Measurements from ENCODE around the gene GSTA5. TPM values are rescaled to one million over a fixed set of nuclear protein-coding genes. Genes with fewer than 3 reads are reported as not detected.

The GSTA5 gene
- total and polyA plus RNA-seq, 2 of the 8 experiments (the other 6 are each of a cell fraction or from before 2014, with no cell fraction given) = not detected

GRCh38 chr6:52829046-52829817 is 11.4 kb downstream of the GSTA5 start:
- Histone ChIP-seq H2BK15ac (ENCODE audit: low read length) (no peak overlapping the region), H3K4me1 (replicated peaks in 1 of 4; ENCODE audit: control insufficient read depth in 3 of 4, insufficient read depth in 4 of 4, low read length in 3 of 4) (no peaks in the 10 kb centered on the region), H2BK120ac (replicated peaks; ENCODE audit: low read depth, low read length) (no peak overlapping the region), H2BK5ac (ENCODE audit: low read depth, low read length) (no peak overlapping the region), H4K20me1 (replicated peaks in 1 of 2; ENCODE audit: control insufficient read depth in 1 of 2, insufficient read depth in 2 of 2, low read length in 2 of 2) (no peaks in the 10 kb centered on the region), H4K91ac (replicated peaks; ENCODE audit: insufficient read length, low read length) (no peak overlapping the region), H3K23me2 (ENCODE audit: low read depth, low read length) (no peaks in the 10 kb centered on the region), H4K5ac (ENCODE audit: insufficient read length, low read depth, low read length) (no peak overlapping the region), H2BK12ac (ENCODE audit: low read depth, low read length) (no peak overlapping the region), H3K56ac (replicated peaks; ENCODE audit: insufficient read length, low read depth, low read length) (no peak overlapping the region), H2AFZ (ENCODE audit: low read length) (no peak overlapping the region), H3K14ac (ENCODE audit: insufficient read length) (no peak overlapping the region), H3K4ac (replicated peaks; ENCODE audit: insufficient read length, low read depth, low read length) (no peak overlapping the region), H2BK20ac (ENCODE audit: low read length) (no peak overlapping the region), H3K27ac (ENCODE audit: low read depth, low read length) (no peak overlapping the region), H3K23ac (ENCODE audit: insufficient read length) (no peak overlapping the region), H3K9ac (replicated peaks in 1 of 4; ENCODE audit: extremely low read depth in 1 of 4, low read depth in 3 of 4, low read length in 3 of 4) (no peak overlapping the region), H3K79me1 (ENCODE audit: low read depth, low read length) (no peaks in the 10 kb centered on the region), H3K4me3 (ENCODE audit: extremely low read depth in 1 of 4, insufficient read depth in 2 of 4, low read depth in 3 of 4, low read length in 4 of 4) (no peak overlapping the region), H3K18ac (ENCODE audit: extremely low read depth, low read length) (no peak overlapping the region), H3K27me3 (replicated peaks in 1 of 4; ENCODE audit: control insufficient read depth in 3 of 4, extremely low read depth in 1 of 4, insufficient read depth in 3 of 4, low read length in 3 of 4) (no peaks in the 10 kb centered on the region), H3K79me2 (ENCODE audit: control insufficient read depth in 1 of 2, insufficient read depth in 2 of 2, low read length in 2 of 2) (no peaks in the 10 kb centered on the region), H4K8ac (ENCODE audit: extremely low read depth, insufficient read depth, low read length) (no peak overlapping the region), H3K36me3 (ENCODE audit: control insufficient read depth in 2 of 4, insufficient read depth in 4 of 4, low read length in 3 of 4) (0 out of 8 replicates have a peak, but pooled peaks cover 0 to 3% (median 0%) of the 10 kb centered on the region in 4 experiments), H2AK5ac (ENCODE audit: low read depth, low read length) (no peak overlapping the region), H3K9me3 (ENCODE audit: insufficient read depth in 2 of 2, low read depth in 1 of 2, low read length in 1 of 2) (peaks cover 6 to 29% of the 10 kb centered on the region in 2 experiments), H3K4me2 (ENCODE audit: insufficient read depth in 1 of 2, low read depth in 2 of 2, low read length in 2 of 2) (no peak overlapping the region)
- DNase-seq (ENCODE audit: low read depth in 1 of 2, low spot score in 2 of 2) = no peak
- no peak for TF ChIP-seq ASH2L (IDR thresholded peaks at IDR 0.05; ENCODE audit: low read length)
- no peak for TF ChIP-seq CHD1 (IDR thresholded peaks at IDR 0.05; ENCODE audit: low read depth, low read length)
- TF ChIP-seq SIX5 (IDR thresholded peaks at IDR 0.05; ENCODE audit: low read depth, low read length) = no peak
- TF ChIP-seq BCL11A (IDR thresholded peaks at IDR 0.05; ENCODE audit: low read depth in 2 of 2, low read length in 2 of 2) = no peak
- TF ChIP-seq RAD21 (IDR thresholded peaks at IDR 0.05 in 1 of 2, conservative IDR thresholded peaks at IDR 0.05 in 1 of 2; ENCODE audit: low read depth in 2 of 2, low read length in 2 of 2) = no peak
- FAIRE-seq = no peak
- ChIA-PET POLR2A (ENCODE audit: partially characterized antibody) (no interaction called here), CTCF (ENCODE audit: partially characterized antibody) (interaction anchor here (0.6 to 2.1 kb wide), 3 partner anchors 10 to 797 kb away, joined by 3 to 12 read pairs (median 10); no protein-coding TSS in a partner anchor)
- WGBS, 2 experiments (ENCODE audit: extremely low coverage in 1 of 2, insufficient coverage in 1 of 2, insufficient read length in 1 of 2, insufficient replicate concordance in 2 of 2, low coverage in 1 of 2, low lambda C conversion rate in 2 of 2, missing lambda C conversion rate in 1 of 2) = 97% methylated on average over 15 of the region's 37 CpGs; no CpG with 5 or more reads in 1 of the 2 experiments
